Thyroid gland (tissue), 4 donors: ENCODE results near the gene SMIM10L2A. TPM values are rescaled to one million over a fixed set of nuclear protein-coding genes. Genes with fewer than 3 reads are reported as not detected.
A peak's percentile ranks its signal among the peaks of the same experiment; 100 is the strongest.
"Not testable (repeated sequence)": the region's sequence is repeated elsewhere in the genome, so short reads cannot be mapped to it uniquely, and the experiment has no call there.

Experiments used
- DNase-seq, 2 donors: peaks; one replicate each; pipeline ENCODE4 v3.0.0-alpha.2; 2019
- H3K27ac ChIP-seq, 3 donors: fragments of 200-600 bp; sonication (generic); 1 replicate in 2 of 3; 2 replicates in 1 of 3; pipeline ENCODE4 v1.5.1; 2016 to 2019; ENCODE audit warnings: mild to moderate bottlenecking in 1 of 3, moderate library complexity in 1 of 3
- H3K27me3 ChIP-seq: fragments of 200-600 bp; sonication (generic); one replicate; pipeline ENCODE4 v1.5.1; 2019
- H3K36me3 ChIP-seq, 2 donors: fragments of 200-600 bp; sonication (generic); one replicate each; pipeline ENCODE4 v1.5.1; 2016 to 2019
- H3K4me1 ChIP-seq, 2 donors: fragments of 200-600 bp; sonication (generic); one replicate each; pipeline ENCODE4 v1.5.1; 2017 to 2019
- H3K4me3 ChIP-seq, 3 donors: fragments of 200-600 bp; sonication (generic); replicated peaks in 1 of 3; 1 replicate in 2 of 3; 2 replicates in 1 of 3; pipeline ENCODE4 v1.5.1; 2016; ENCODE audit warnings: mild to moderate bottlenecking in 1 of 3
- H3K9me3 ChIP-seq: fragments of 200-600 bp; sonication (generic); one replicate; pipeline ENCODE4 v1.5.1; 2017
- CTCF ChIP-seq, 6 experiments: fragments of 200-600 bp in 3 of 6; fragments of 450-650 bp in 3 of 6; sonication (generic) in 3 of 6; IDR thresholded peaks; one replicate each; pipeline ENCODE4 v1.5.1; 2016 to 2019; ENCODE audit warnings: antibody characterized with exemption in 6 of 6, mild to moderate bottlenecking in 2 of 6, inconsistent platforms in 1 of 6, moderate library complexity in 1 of 6
- POLR2A ChIP-seq, 2 donors: fragments of 450-650 bp; IDR thresholded peaks; one replicate each; pipeline ENCODE4 v1.6.1; 2017; ENCODE audit warnings: antibody characterized with exemption in 2 of 2, mild to moderate bottlenecking in 2 of 2, moderate library complexity in 1 of 2
- WGBS, 2 donors: methylation state at CpG; one replicate each; pipeline ENCODE4 v1.1.5; 2017; 5-methylcytosine and 5-hydroxymethylcytosine counted together
- intact Hi-C: fragments of 100-400 bp; cut with DNase I; formaldehyde crosslinking; loops from one replicate; pipeline ENCODE4 v1.15.1; 2023
- total RNA-seq, 4 donors: library from RNA; depleted of rRNA; stranded (reverse); fragments of >200 nt; gene quantifications; one replicate each; pipeline ENCODE4 v1.2.3, GENCODE V29; 2016

Gene SMIM10L2A
- total RNA-seq, 4 donors from 2014 or later: 3.6 to 6.7 (median 4.8) TPM

DNA sequence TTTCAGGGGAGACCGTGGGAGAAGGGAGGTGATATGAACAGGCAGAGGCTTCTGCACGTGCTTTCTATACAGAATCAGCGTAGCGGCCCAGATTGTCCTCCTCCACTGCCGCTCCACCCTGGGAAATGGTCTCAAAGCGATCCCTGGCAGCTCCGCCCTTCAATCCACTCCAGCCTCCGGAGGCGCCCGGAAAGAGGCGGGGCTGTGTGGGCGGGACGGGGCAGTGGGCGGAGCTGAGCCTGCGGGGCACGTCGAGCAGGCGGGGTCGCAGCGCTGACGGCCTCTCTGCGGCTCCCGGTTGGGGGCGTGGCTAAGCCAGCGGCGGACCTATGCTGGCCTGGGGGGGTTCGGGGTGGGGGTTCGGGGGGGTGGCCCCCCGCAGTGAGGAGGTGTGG, 210 bp upstream of the SMIM10L2A start:
- H3K36me3 ChIP-seq: no peaks in the 10 kb centered on the region
- no peaks in the 10 kb centered on the region for H3K27me3 ChIP-seq
- 0 to 2% methylated on average over 4 to 11 of the region's 29 CpGs for WGBS, 2 donors
- intact Hi-C loops: no loop called here
- no peaks in the 10 kb centered on the region for H3K9me3 ChIP-seq
- peak overlapping the region; percentile 70 to 83 (median 75) for H3K27ac ChIP-seq
- peak overlapping the region in 1 of 3 donors; percentile 32 for H3K4me3 ChIP-seq
- H3K4me1 ChIP-seq: no peaks in the 10 kb centered on the region
- TF ChIP-seq POLR2A (IDR thresholded peaks at IDR 0.05): peak in 1 of 2 donors; percentile 61
- no peak for TF ChIP-seq CTCF (IDR thresholded peaks at IDR 0.05)
- peak; percentile 84 to 86 for DNase-seq

- DNase-seq, intact Hi-C loops, H3K27ac ChIP-seq, H3K4me1 ChIP-seq, H3K27me3 ChIP-seq, H3K9me3 ChIP-seq, H3K36me3 ChIP-seq: not testable (repeated sequence)
- H3K4me3 ChIP-seq: peak overlapping the region in 1 of 3 donors; percentile 32
- 57% methylated on average over 2 of the region's 10 CpGs; no CpG with 5 or more reads in 1 of the 2 donors for WGBS, 2 donors
Observed at GRCh38 chrX:135422810-135423168, 1.0 kb downstream of the SMIM10L2A start.

GRCh38 chrX:135423173-135423864, 1.6 kb downstream of the SMIM10L2A start:
- H3K4me3 ChIP-seq, H3K36me3 ChIP-seq, H3K9me3 ChIP-seq, H3K27me3 ChIP-seq, intact Hi-C loops, H3K27ac ChIP-seq, H3K4me1 ChIP-seq: not testable (repeated sequence)
- peak in 1 of 2 donors; percentile 14 for DNase-seq
- 86 to 91% methylated on average over 5 to 6 of the region's 9 CpGs for WGBS, 2 donors

DNA sequence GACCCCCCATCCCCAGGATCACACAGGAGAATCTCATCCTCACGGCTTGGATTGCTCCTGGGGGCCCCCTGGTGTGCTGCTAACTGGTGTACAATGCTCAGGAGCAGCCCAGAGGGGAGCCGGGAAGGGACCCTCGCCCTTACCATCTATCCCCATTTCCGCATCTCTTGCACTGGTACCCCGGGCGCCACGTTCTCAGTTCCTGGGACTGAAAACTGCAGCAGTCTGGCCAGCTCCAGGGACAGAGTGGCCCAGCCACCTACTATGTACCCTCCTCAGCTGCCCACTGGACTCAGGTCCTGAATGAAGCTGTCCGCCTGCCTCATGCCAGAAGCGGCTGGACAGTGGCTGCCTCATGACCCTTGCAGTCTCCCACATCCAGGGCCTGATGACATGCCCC, 2.7 kb downstream of the SMIM10L2A start:
- Histone ChIP-seq H3K27ac (no peak overlapping the region), H3K36me3 (no peaks in the 10 kb centered on the region), H3K4me1 (no peaks in the 10 kb centered on the region), H3K27me3 (no peaks in the 10 kb centered on the region), H3K9me3 (no peaks in the 10 kb centered on the region), H3K4me3 (no peak overlapping the region)
- DNase-seq: no peak
- TF ChIP-seq POLR2A (IDR thresholded peaks at IDR 0.05): no peak
- TF ChIP-seq CTCF (IDR thresholded peaks at IDR 0.05): no peak
- intact Hi-C loops: no loop called here
- 96 to 100% methylated on average over 4 to 7 of the region's 9 CpGs for WGBS, 2 donors

- Histone ChIP-seq H3K4me1 (no peaks in the 10 kb centered on the region), H3K27me3 (no peaks in the 10 kb centered on the region), H3K4me3 (no peak overlapping the region), H3K9me3 (no peaks in the 10 kb centered on the region), H3K27ac (no peak overlapping the region), H3K36me3 (no peaks in the 10 kb centered on the region)
- no peak for DNase-seq
- intact Hi-C loops: no loop called here
- TF ChIP-seq CTCF (IDR thresholded peaks at IDR 0.05) (no peak), POLR2A (IDR thresholded peaks at IDR 0.05) (no peak)
- WGBS, 2 donors: 36 to 64% methylated on average over 4 to 7 of the region's 16 CpGs
Observed at GRCh38 chrX:135425026-135425965, 3.6 kb downstream of the SMIM10L2A start.

DNA sequence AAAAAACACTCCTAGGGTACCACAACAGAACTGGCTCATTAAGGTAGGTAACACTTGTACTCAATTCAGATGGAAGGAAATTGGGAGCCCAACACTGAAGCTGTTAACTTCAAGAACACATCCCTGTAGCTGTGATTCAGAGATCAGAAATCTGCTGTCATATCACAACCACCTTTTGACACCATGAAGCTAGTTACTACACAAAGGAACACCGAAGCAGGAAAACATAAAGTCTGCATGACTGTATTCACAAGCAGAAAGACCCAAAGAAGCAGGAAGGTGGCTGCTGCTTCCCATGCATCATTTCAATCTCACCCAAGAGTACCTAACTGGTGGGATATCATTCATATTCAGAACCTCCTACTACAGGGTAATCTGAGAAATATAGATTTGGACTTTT, 7.7 kb downstream of the SMIM10L2A start:
- no peak for DNase-seq
- Histone ChIP-seq H3K4me1 (no peaks in the 10 kb centered on the region), H3K9me3 (no peaks in the 10 kb centered on the region), H3K27me3 (no peaks in the 10 kb centered on the region), H3K27ac (no peak overlapping the region), H3K36me3 (no peaks in the 10 kb centered on the region), H3K4me3 (no peak overlapping the region)
- TF ChIP-seq POLR2A (IDR thresholded peaks at IDR 0.05): no peak
- no peak for TF ChIP-seq CTCF (IDR thresholded peaks at IDR 0.05)
- intact Hi-C loops: no loop called here
- WGBS, 2 donors: 80 to 89% methylated on average over 1 of the region's 1 CpG
